ENCODE measurements around the gene GID8. TPM values are rescaled to one million over a fixed set of nuclear protein-coding genes. Genes with fewer than 3 reads are reported as not detected.
"Not testable (repeated sequence)": the region's sequence is repeated elsewhere in the genome, so short reads cannot be mapped to it uniquely, and the experiment has no call there.

GID8 gene
- total RNA-seq, 2 donors from 2014 or later, result 16.8 to 18.7 TPM

GRCh38 chr20:62920039-62920645 lies 17.8 kb upstream of the GID8 start:
- no peak for TF ChIP-seq CTCF (IDR thresholded peaks at IDR 0.05)
- no peak overlapping the region for H3K27ac ChIP-seq

GRCh38 chr20:62921119-62921687 lies 16.7 kb upstream of the GID8 start:
- peaks cover 0 to 89% of the 10 kb centered on the region in 2 donors for H3K4me1 ChIP-seq
- no peaks in the 10 kb centered on the region for H3K27me3 ChIP-seq
- H3K27ac ChIP-seq, result peak overlapping the region; percentile 7 to 25
- DNase-seq (ENCODE audit: low spot score), result no peak
- H3K9me3 ChIP-seq, result no peaks in the 10 kb centered on the region
- no peak overlapping the region for H3K4me3 ChIP-seq
- H3K36me3 ChIP-seq, result no peaks in the 10 kb centered on the region
- TF ChIP-seq CTCF (IDR thresholded peaks at IDR 0.05), result peak; percentile 25 to 56

More at GRCh38 chr20:62920039-62920645, 17.8 kb upstream of the GID8 start:
- no peak for DNase-seq (ENCODE audit: low spot score)
- Histone ChIP-seq H3K9me3 (no peaks in the 10 kb centered on the region), H3K36me3 (no peaks in the 10 kb centered on the region), H3K4me3 (no peak overlapping the region), H3K27me3 (no peaks in the 10 kb centered on the region), H3K4me1 (peaks cover 0 to 92% of the 10 kb centered on the region in 2 donors)

GRCh38 chr20:62922451-62922921 lies 15.5 kb upstream of the GID8 start:
- Histone ChIP-seq H3K27ac (peak overlapping the region; percentile 92 to 96), H3K4me1 (peaks cover 0 to 84% of the 10 kb centered on the region in 2 donors), H3K9me3 (no peaks in the 10 kb centered on the region), H3K27me3 (no peaks in the 10 kb centered on the region), H3K36me3 (no peaks in the 10 kb centered on the region), H3K4me3 (no peak overlapping the region)
- no peak for TF ChIP-seq CTCF (IDR thresholded peaks at IDR 0.05)
- DNase-seq (ENCODE audit: low spot score), result no peak

GRCh38 chr20:62923059-62923668 lies 14.8 kb upstream of the GID8 start:
- not testable (repeated sequence) for H3K27me3 ChIP-seq; H3K9me3 ChIP-seq; H3K4me3 ChIP-seq; H3K36me3 ChIP-seq; DNase-seq (ENCODE audit: low spot score)
- Histone ChIP-seq H3K27ac (peak overlapping the region; percentile 92 to 96), H3K4me1 (peaks cover 0 to 84% of the 10 kb centered on the region in 2 donors)

- Histone ChIP-seq H3K27ac (peak overlapping the region; percentile 92 to 96), H3K36me3 (no peaks in the 10 kb centered on the region), H3K9me3 (no peaks in the 10 kb centered on the region), H3K4me3 (peak overlapping the region in 1 of 2 donors; percentile 83), H3K27me3 (no peaks in the 10 kb centered on the region), H3K4me1 (peaks cover 0 to 84% of the 10 kb centered on the region in 2 donors)
- no peak for DNase-seq (ENCODE audit: low spot score)
- TF ChIP-seq CTCF (IDR thresholded peaks at IDR 0.05), result no peak
Measured at GRCh38 chr20:62923669-62924441, 14.1 kb upstream of the GID8 start.
